HepG2 (cell line): ENCODE data around the gene CDK14.

Source experiments
- AKNA ChIP-seq: sonication (generic); formaldehyde crosslinking; IDR thresholded peaks from 2 replicates; pipeline ENCODE4 v1.4.0; 2020; ENCODE audit warnings: missing genetic modification reagents, borderline replicate concordance
- ATF3 ChIP-seq: sonication (generic); formaldehyde crosslinking; IDR thresholded peaks from 2 replicates; pipeline ENCODE4 v1.4.0; 2020; ENCODE audit warnings: missing genetic modification reagents
- EZH2 ChIP-seq: conservative IDR thresholded peaks from 2 replicates; pipeline ENCODE4 v1.6.1; 2012; ENCODE audit warnings: mild to moderate bottlenecking, low read depth, low read length, moderate library complexity
- KDM2A ChIP-seq: sonication (generic); formaldehyde crosslinking; IDR thresholded peaks from 2 replicates; pipeline ENCODE4 v1.4.0; 2020; ENCODE audit warnings: low read depth, missing genetic modification reagents, borderline replicate concordance
- MYC ChIP-seq: sonication (generic); formaldehyde crosslinking; IDR thresholded peaks from 2 replicates; pipeline ENCODE4 v1.9.0; 2021; ENCODE audit warnings: missing genetic modification reagents, borderline replicate concordance
- PHF20 ChIP-seq: sonication (generic); formaldehyde crosslinking; IDR thresholded peaks from 2 replicates; pipeline ENCODE4 v1.5.0; 2020; ENCODE audit warnings: mild to moderate bottlenecking, missing genetic modification reagents
- POLR2AphosphoS5 ChIP-seq: IDR thresholded peaks from 2 replicates; pipeline ENCODE4 v1.6.1; 2012; ENCODE audit warnings: low read depth, low read length

- TF ChIP-seq MYC (no peak), ATF3 (no peak), AKNA (no peak), POLR2AphosphoS5 (no peak), PHF20 (CRISPR knock-in tag) (no peak), KDM2A (no peak), EZH2 (no peak)
Measured at GRCh38 chr7:90677486-90678404, 81.6 kb downstream of the CDK14 start.
